Fibroblast of lung (primary cell): ENCODE data around the gene CFAP299. TPM values are rescaled to one million over a fixed set of nuclear protein-coding genes. Genes with fewer than 3 reads are reported as not detected.

Experiments
- DNase-seq, 2 donors: peaks; one replicate each; pipeline versions ENCODE4 v3.0.0 to v3.0.0-alpha.2; 2010; ENCODE audit warnings: low read depth in 2 of 2
- H2AFZ ChIP-seq: 2 replicates; pipeline ENCODE4 v1.5.1; 2012; ENCODE audit warnings: low read length, control low read depth, inconsistent platforms
- H3K27ac ChIP-seq: 2 replicates; pipeline ENCODE4 v1.5.1; 2011; ENCODE audit warnings: low read length, control low read depth; ENCODE audit not compliant: insufficient read depth
- H3K27me3 ChIP-seq: 2 replicates; pipeline ENCODE4 v1.5.1; 2011; ENCODE audit warnings: mild to moderate bottlenecking, low read length; ENCODE audit not compliant: control insufficient read depth, insufficient read depth
- H3K36me3 ChIP-seq: 2 replicates; pipeline ENCODE4 v1.5.1; 2011; ENCODE audit warnings: low read length; ENCODE audit not compliant: control insufficient read depth, insufficient read depth
- H3K4me1 ChIP-seq: 2 replicates; pipeline ENCODE4 v1.5.1; 2011; ENCODE audit warnings: low read length; ENCODE audit not compliant: control insufficient read depth, insufficient read depth; ENCODE audit errors: extremely low read depth
- H3K4me2 ChIP-seq: 2 replicates; pipeline ENCODE4 v1.5.1; 2011; ENCODE audit warnings: low read length, control low read depth; ENCODE audit not compliant: insufficient read depth; ENCODE audit errors: extremely low read depth
- H3K4me3 ChIP-seq, 4 experiments: fragments of 200-600 bp in 1 of 4; sonication (generic) in 1 of 4; replicated peaks in 1 of 4; 2 replicates each; pipeline ENCODE4 v1.5.1; 2011 to 2016; ENCODE audit warnings: low read length in 4 of 4, low read depth in 3 of 4, mild to moderate bottlenecking in 3 of 4, control low read depth in 2 of 4, inconsistent platforms in 1 of 4, mixed read lengths in 1 of 4; ENCODE audit not compliant: insufficient read depth in 1 of 4; ENCODE audit errors: control extremely low read depth in 1 of 4
- H3K79me2 ChIP-seq: 2 replicates; pipeline ENCODE4 v1.5.1; 2012; ENCODE audit warnings: mild to moderate bottlenecking, low read length, inconsistent platforms; ENCODE audit not compliant: control insufficient read depth, insufficient read depth
- H3K9ac ChIP-seq: 2 replicates; pipeline ENCODE4 v1.5.1; 2011; ENCODE audit warnings: mild to moderate bottlenecking, low read length, control low read depth; ENCODE audit not compliant: insufficient read depth
- H3K9me3 ChIP-seq: 2 replicates; pipeline ENCODE4 v1.5.1; 2012; ENCODE audit warnings: low read depth, low read length; ENCODE audit not compliant: control insufficient read depth, insufficient read depth
- H4K20me1 ChIP-seq: 2 replicates; pipeline ENCODE4 v1.5.1; 2011; ENCODE audit warnings: low read length; ENCODE audit not compliant: control insufficient read depth, insufficient read depth; ENCODE audit errors: extremely low read depth
- CTCF ChIP-seq, 2 donors: IDR thresholded peaks in 1 of 2; conservative IDR thresholded peaks in 1 of 2; 1 replicate in 1 of 2; 2 replicates in 1 of 2; pipeline ENCODE4 v1.5.1; 2011 to 2012; ENCODE audit warnings: low read length in 2 of 2, control low read depth in 1 of 2, inconsistent platforms in 1 of 2, low read depth in 1 of 2, mild to moderate bottlenecking in 1 of 2
- EZH2 ChIP-seq: IDR thresholded peaks from 2 replicates; pipeline ENCODE4 v1.5.1; 2012; ENCODE audit warnings: low read length, control low read depth, mild to moderate bottlenecking; ENCODE audit errors: missing control alignments
- polyA plus RNA-seq, 2 donors: library from polyadenylated mRNA; depleted of rRNA in 1 of 2; stranded (reverse) in 1 of 2; unstranded in 1 of 2; fragments of >200 nt; gene quantifications; 2 replicates each; pipeline ENCODE4 v1.2.1, GENCODE V29; 2011 to 2012; ENCODE audit warnings: missing spikeins in 1 of 2
- total RNA-seq: library from RNA; depleted of rRNA; stranded (reverse); fragments of >200 nt; gene quantifications from 2 replicates; pipeline ENCODE4 v1.2.1, GENCODE V29; 2014

The CFAP299 gene
- total and polyA plus RNA-seq, 2 donors (not counting 1 experiment from before 2014, with no cell fraction given) = 0.79 to 16.2 TPM

GRCh38 chr4:80694171-80694570 lies 358.6 kb downstream of the CFAP299 start:
- Histone ChIP-seq H3K4me1 (no peaks in the 10 kb centered on the region), H3K9ac (no peak overlapping the region), H3K27me3 (no peaks in the 10 kb centered on the region), H3K79me2 (no peaks in the 10 kb centered on the region), H3K4me3 (no peak overlapping the region), H3K27ac (no peak overlapping the region), H3K4me2 (no peak overlapping the region), H4K20me1 (no peaks in the 10 kb centered on the region), H3K9me3 (no peaks in the 10 kb centered on the region), H2AFZ (no peak overlapping the region), H3K36me3 (no peaks in the 10 kb centered on the region)
- no peak for TF ChIP-seq EZH2
- no peak for TF ChIP-seq CTCF (conservative IDR thresholded peaks at IDR 0.05 in 1 of 2, IDR thresholded peaks at IDR 0.05 in 1 of 2; ENCODE audit: low read depth in 1 of 2, low read length in 2 of 2)
- DNase-seq = peak in 1 of 2 donors; percentile 47

- no peak overlapping the region for H3K4me2 ChIP-seq
- no peak overlapping the region for H2AFZ ChIP-seq
- H3K27ac ChIP-seq = no peak overlapping the region
- no peak overlapping the region for H3K4me3 ChIP-seq
- H3K36me3 ChIP-seq = no peaks in the 10 kb centered on the region
- DNase-seq = peak in 1 of 2 donors; percentile 37
- no peaks in the 10 kb centered on the region for H3K27me3 ChIP-seq
- H3K79me2 ChIP-seq = no peaks in the 10 kb centered on the region
- no peaks in the 10 kb centered on the region for H3K4me1 ChIP-seq
- TF ChIP-seq CTCF (conservative IDR thresholded peaks at IDR 0.05 in 1 of 2, IDR thresholded peaks at IDR 0.05 in 1 of 2; ENCODE audit: low read depth in 1 of 2, low read length in 2 of 2) (no peak), EZH2 (no peak)
- no peaks in the 10 kb centered on the region for H3K9me3 ChIP-seq
- H3K9ac ChIP-seq = no peak overlapping the region
- no peaks in the 10 kb centered on the region for H4K20me1 ChIP-seq
Observed at GRCh38 chr4:80705311-80705710, 369.8 kb downstream of the CFAP299 start.

- Histone ChIP-seq H3K4me1 (no peaks in the 10 kb centered on the region), H3K79me2 (no peaks in the 10 kb centered on the region), H3K4me3 (no peak overlapping the region), H3K9ac (no peak overlapping the region), H3K36me3 (no peaks in the 10 kb centered on the region), H3K27ac (no peak overlapping the region), H3K9me3 (no peaks in the 10 kb centered on the region), H4K20me1 (no peaks in the 10 kb centered on the region), H2AFZ (no peak overlapping the region), H3K4me2 (no peak overlapping the region), H3K27me3 (no peaks in the 10 kb centered on the region)
- TF ChIP-seq EZH2 = no peak
- TF ChIP-seq CTCF (conservative IDR thresholded peaks at IDR 0.05 in 1 of 2, IDR thresholded peaks at IDR 0.05 in 1 of 2; ENCODE audit: low read depth in 1 of 2, low read length in 2 of 2) = no peak
- DNase-seq = no peak
Observed at GRCh38 chr4:80709082-80709869, 373.7 kb downstream of the CFAP299 start.
